Activated B cell treated with CpG ODN at 0.5 μM for 24 hours (primary cell): ENCODE results near the gene RAPSN. TPM values are rescaled to one million over a fixed set of nuclear protein-coding genes. Genes with fewer than 3 reads are reported as not detected.

Experiments used
- ATAC-seq: fragments of 200-7000 bp; cut with Tn5 transposase; one replicate; pipeline ENCODE4 v1.10.0; 2021; ENCODE audit warnings: low read depth, mild to moderate bottlenecking, moderate library complexity
- CTCF ChIA-PET: fragments of 350-600 bp; sonication (Branson Sonifier 250); formaldehyde crosslinking; loops from one replicate; lab custom pipeline; 2021; ENCODE audit warnings: antibody characterized with exemption; lab: Charles Lee
- POLR2A ChIA-PET: fragments of 350-600 bp; sonication (Branson Sonifier 250); formaldehyde crosslinking; loops from one replicate; lab custom pipeline; 2021; ENCODE audit warnings: antibody characterized with exemption; lab: Charles Lee
- DNase-seq: peaks from one replicate; pipeline ENCODE4 v3.0.0; 2022
- H3K27ac Mint-ChIP-seq: one replicate; pipeline ENCODE4 v1.8.0; 2020; ENCODE audit warnings: mixed read lengths
- H3K27me3 Mint-ChIP-seq: one replicate; pipeline ENCODE4 v1.8.0; 2021; ENCODE audit warnings: mixed read lengths
- H3K36me3 Mint-ChIP-seq: one replicate; pipeline ENCODE4 v1.8.0; 2021; ENCODE audit warnings: low read depth, mixed read lengths
- H3K4me1 Mint-ChIP-seq: one replicate; pipeline ENCODE4 v1.8.0; 2021; ENCODE audit warnings: mixed read lengths
- H3K4me3 Mint-ChIP-seq: one replicate; pipeline ENCODE4 v1.8.0; 2020; ENCODE audit warnings: mild to moderate bottlenecking, mixed read lengths
- H3K9me3 Mint-ChIP-seq: one replicate; pipeline ENCODE4 v1.8.0; 2020; ENCODE audit warnings: mixed read lengths
- intact Hi-C: fragments of 100-400 bp; cut with micrococcal nuclease; formaldehyde crosslinking; loops from one replicate; pipeline ENCODE4 v1.15.1; 2024
- total RNA-seq: library from RNA; stranded (reverse); gene quantifications from 2 replicates; pipeline ENCODE4 v1.2.3, GENCODE V29; 2022
- TF ChIP-seq, protein P1 (sequence below): fragments of 200-600 bp; IDR thresholded peaks from one replicate; pipeline ENCODE4 v1.8.0; 2022; ENCODE audit warnings: antibody characterized with exemption, mild to moderate bottlenecking

The RAPSN gene
- total RNA-seq, 1 donor from 2014 or later, result 3.5 TPM

DNA sequence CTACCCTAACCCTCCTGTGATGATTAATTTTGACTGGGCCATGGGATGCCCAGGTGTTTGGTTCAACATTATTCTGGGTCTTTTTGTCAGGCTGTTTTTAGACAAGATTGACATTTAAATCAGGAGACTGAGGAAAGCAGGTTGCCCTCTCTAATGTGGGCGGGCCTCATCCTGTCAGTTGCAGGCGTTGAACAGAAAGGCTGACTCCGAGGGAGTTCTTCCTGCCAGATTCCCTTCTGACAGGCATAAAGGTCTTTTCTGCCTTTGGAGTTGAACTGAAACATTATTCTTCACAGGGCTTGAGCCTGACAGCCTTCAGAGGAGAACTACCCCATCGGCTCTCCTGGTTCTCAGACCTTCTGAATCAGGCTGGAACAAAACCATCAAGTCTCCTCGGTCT is 18.4 kb downstream of the RAPSN start:
- intact Hi-C loops, result no loop called here
- ChIA-PET POLR2A (no interaction called here), CTCF (no interaction called here)
- H3K9me3 Mint-ChIP-seq, result no peaks in the 10 kb centered on the region
- no peak overlapping the region for H3K4me3 Mint-ChIP-seq
- ATAC-seq (no peak), DNase-seq (no peak)
- H3K27me3 Mint-ChIP-seq, result no peaks in the 10 kb centered on the region
- peaks cover 9% of the 10 kb centered on the region for H3K36me3 Mint-ChIP-seq
- peaks cover 10% of the 10 kb centered on the region for H3K4me1 Mint-ChIP-seq
- no peak overlapping the region for H3K27ac Mint-ChIP-seq
- TF ChIP-seq, protein P1, sequence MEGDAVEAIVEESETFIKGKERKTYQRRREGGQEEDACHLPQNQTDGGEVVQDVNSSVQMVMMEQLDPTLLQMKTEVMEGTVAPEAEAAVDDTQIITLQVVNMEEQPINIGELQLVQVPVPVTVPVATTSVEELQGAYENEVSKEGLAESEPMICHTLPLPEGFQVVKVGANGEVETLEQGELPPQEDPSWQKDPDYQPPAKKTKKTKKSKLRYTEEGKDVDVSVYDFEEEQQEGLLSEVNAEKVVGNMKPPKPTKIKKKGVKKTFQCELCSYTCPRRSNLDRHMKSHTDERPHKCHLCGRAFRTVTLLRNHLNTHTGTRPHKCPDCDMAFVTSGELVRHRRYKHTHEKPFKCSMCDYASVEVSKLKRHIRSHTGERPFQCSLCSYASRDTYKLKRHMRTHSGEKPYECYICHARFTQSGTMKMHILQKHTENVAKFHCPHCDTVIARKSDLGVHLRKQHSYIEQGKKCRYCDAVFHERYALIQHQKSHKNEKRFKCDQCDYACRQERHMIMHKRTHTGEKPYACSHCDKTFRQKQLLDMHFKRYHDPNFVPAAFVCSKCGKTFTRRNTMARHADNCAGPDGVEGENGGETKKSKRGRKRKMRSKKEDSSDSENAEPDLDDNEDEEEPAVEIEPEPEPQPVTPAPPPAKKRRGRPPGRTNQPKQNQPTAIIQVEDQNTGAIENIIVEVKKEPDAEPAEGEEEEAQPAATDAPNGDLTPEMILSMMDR, result no peak

DNA sequence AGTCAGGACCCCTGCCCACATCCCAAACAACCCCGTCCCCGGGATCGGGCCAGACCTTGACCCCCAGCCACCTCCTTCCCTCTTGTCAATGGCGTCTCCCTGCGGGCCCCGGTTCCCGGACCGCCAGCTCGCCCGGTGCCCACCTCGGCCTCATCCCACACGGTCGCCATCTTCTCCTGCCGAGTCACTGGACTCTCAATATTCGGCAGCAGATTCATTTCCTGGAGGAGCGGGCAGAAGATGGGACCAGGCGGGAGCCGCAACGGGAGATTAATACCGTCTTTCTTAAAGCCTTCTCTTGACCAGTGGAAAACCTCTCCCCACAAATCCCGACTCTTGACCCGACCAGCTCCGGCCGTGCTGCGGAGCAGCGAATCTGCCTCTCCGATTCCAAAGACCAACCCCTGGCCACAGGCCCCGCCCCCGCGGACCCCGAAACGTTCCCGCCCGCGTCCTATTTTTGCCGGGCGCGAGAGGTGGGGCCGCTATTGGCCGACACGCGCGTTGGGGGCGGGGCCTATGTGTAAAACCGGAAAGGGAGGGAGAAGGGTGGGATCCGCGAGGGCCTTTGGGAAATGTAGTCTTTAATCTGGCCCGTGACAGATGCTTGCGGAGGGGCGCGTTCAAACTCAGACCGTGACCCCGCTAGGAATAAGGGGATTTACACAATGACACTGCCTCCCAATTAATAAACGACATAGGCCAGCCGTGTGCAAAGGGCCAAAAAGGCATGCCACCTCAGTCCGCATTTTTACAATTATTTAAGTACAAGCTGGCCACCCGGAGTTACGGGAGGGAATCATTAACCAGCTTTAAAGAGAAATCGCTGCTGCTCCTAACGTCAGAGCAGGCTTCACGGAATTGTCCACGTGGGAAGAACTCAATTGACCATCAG is 22.6 kb downstream of the RAPSN start, which contains the start of gene PSMC3:
TSS of gene PSMC3 (minus strand) at position 378 of the 895 bp plus-strand sequence. CDS start at position 218, 160 bp downstream.
- Mint-ChIP-seq H3K4me1 (peaks cover 20% of the 10 kb centered on the region), H3K9me3 (no peaks in the 10 kb centered on the region), H3K4me3 (peak within 1 kb of the TSS; percentile 99), H3K27me3 (no peaks in the 10 kb centered on the region), H3K27ac (peak within 1 kb of the TSS; percentile 99), H3K36me3 (peaks cover 49% of the 10 kb centered on the region)
- intact Hi-C loops, result loop anchor here (1.0 to 5.0 kb wide), 20 partner anchors 14 to 809 kb away; partner anchors contain the start of genes ACP2, ARHGAP1, ATG13 and CELF1
- TF ChIP-seq, protein P1, result no peak
- ChIA-PET CTCF (interaction anchor here (1.3 to 2.7 kb wide), 3 partner anchors 14 to 681 kb away, joined by 3 to 8 read pairs (median 5); no protein-coding TSS in a partner anchor), POLR2A (interaction anchor here (0.5 to 2.8 kb wide), 16 partner anchors 17 to 422 kb away, joined by 3 to 19 read pairs (median 5); partner anchors contain the start of genes ACP2, CELF1, DDB2 and MADD)
- ATAC-seq (peak; percentile 98), DNase-seq (peak; percentile 96)

DNA sequence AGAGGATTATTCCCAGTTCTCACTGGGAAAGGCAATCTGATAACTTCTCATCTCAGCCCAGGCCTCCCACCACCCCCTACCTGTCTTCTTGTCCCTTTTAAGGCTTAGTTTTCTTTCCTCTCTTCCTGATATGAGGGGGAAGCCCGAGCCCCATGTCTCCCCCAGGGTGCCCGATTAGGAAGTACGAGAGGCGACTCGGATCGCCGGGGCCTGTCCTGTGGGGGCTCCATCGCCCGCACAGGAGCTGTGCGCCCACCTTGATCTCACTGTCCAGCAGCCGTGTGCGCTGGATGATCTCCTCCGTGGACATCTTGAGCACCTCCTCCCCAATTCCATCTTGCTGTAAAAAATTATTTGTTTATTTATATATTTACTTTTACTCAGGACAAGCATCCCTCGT is 23.3 kb downstream of the RAPSN start:
- ATAC-seq, result no peak

DNA sequence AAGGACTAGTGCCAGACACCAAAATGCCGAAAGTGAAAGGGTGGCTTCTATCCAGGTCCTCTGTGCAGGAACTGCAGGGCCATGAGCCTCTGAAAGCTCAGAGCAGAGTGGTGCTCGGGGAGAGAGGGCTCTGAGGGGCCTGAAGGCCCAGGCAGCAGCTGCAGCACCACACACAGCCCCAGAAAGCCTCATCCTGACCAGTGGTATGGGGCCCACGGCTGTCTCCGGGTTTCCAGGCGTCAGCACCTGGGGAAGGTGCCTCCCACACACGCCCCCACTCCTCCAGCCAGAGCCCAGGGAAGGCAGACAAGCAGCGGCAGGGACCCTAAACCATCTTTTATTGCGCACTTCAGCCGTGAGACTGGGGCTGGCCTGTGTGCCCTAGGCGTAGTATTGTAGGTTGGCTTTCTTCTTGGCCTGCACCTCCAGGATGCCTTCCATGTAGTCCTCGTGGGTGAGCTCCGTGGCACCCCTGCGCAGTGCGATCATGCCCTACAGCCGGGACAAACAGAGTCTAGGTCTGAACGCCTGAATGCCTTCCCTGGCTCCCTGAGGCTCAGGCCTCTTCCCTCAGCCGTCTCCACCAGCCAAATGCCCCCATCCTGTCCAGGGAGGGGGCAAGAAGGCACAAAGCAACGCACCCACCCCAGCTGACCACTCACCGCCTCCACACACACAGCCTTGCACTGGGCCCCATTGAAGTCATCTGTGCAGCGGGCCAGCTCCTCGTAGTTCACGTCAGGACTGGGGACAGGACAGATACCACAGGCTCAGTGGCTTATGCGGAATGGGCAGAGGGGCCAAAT is 30.3 kb downstream of the RAPSN start:
- no peaks in the 10 kb centered on the region for H3K9me3 Mint-ChIP-seq
- ChIA-PET CTCF (no interaction called here), POLR2A (interaction anchor here (1.0 kb wide), 1 partner anchor 25 kb away, joined by 4 read pairs; no protein-coding TSS in a partner anchor)
- ATAC-seq, result no peak
- H3K4me1 Mint-ChIP-seq, result no peaks in the 10 kb centered on the region
- TF ChIP-seq, protein P1, result no peak
- no peaks in the 10 kb centered on the region for H3K27me3 Mint-ChIP-seq
- no peak overlapping the region for H3K4me3 Mint-ChIP-seq
- no peak overlapping the region for H3K27ac Mint-ChIP-seq
- DNase-seq, result no peak
- H3K36me3 Mint-ChIP-seq, result peaks cover 81% of the 10 kb centered on the region
- intact Hi-C loops, result no loop called here

More for the DNA sequence above, 23.3 kb downstream of the RAPSN start:
- Mint-ChIP-seq H3K4me1 (peaks cover 20% of the 10 kb centered on the region), H3K27me3 (no peaks in the 10 kb centered on the region), H3K4me3 (peak overlapping the region; percentile 99), H3K36me3 (peaks cover 54% of the 10 kb centered on the region), H3K27ac (peak overlapping the region; percentile 99), H3K9me3 (no peaks in the 10 kb centered on the region)
- TF ChIP-seq, protein P1, result no peak
- DNase-seq, result no peak
- POLR2A ChIA-PET, result interaction anchor here (0.5 to 2.8 kb wide), 13 partner anchors 17 to 423 kb away, joined by 3 to 19 read pairs (median 5); partner anchors contain the start of genes CELF1, DDB2, MADD and NUP160
- CTCF ChIA-PET, result interaction anchor here (1.1 to 2.7 kb wide), 2 partner anchors 13 to 52 kb away, joined by 6 to 8 read pairs; no protein-coding TSS in a partner anchor
- intact Hi-C loops, result loop anchor here (1.0 to 5.0 kb wide), 20 partner anchors 13 to 808 kb away; partner anchors contain the start of genes ACP2, ARHGAP1, ATG13 and CELF1
